GM19328 (cell line): ENCODE results near the gene PCF11.
"Not testable (repeated sequence)": the region's sequence is repeated elsewhere in the genome, so short reads cannot be mapped to it uniquely, and the experiment has no call there.

Experiments
- ATAC-seq: cut with Tn5 transposase; IDR thresholded peaks from one replicate; pipeline ENCODE4 v1.9.1; 2021; ENCODE audit warnings: mild to moderate bottlenecking, moderate library complexity; ENCODE audit not compliant: unreplicated experiment

The PCF11 gene

DNA sequence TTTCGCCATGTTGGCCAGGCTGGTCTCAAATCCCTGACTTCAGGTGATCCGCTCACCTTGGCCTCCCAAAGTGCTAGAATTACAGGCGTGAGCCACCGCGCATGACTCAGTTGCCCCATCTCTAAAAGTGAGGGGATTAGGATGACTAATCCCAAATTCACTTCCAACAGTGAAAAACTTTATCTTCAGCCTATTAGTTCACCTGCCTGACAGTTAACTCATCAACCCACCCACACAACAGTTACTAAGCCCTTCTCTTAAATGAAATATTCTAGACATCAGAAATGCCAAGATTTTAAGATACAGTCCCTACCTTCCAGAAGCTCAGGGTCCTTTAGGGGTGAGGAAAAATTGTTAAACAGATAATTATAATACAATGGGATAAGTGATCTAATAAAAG, 34.6 kb downstream of the PCF11 start:
- ATAC-seq, result no peak

DNA sequence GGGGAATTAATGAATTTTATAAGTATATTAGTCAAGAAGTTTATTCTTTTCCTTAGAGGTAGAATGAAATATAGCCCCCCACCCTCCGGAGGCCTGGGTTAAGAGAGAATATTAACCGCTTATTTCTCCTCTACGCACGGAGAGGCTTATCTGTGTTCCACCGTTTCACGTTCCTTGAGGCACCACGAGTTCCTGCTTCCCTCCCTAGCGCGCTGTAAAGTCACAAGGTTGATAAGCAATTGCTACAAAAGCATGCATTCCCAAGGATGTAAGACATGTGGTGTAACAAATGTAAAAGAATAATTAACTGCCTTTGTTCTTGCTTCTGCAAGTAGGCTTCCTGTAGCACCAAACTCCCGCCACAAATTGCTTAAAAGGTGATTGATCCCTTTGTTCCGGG, 35.1 kb downstream of the PCF11 start:
- no peak for ATAC-seq

DNA sequence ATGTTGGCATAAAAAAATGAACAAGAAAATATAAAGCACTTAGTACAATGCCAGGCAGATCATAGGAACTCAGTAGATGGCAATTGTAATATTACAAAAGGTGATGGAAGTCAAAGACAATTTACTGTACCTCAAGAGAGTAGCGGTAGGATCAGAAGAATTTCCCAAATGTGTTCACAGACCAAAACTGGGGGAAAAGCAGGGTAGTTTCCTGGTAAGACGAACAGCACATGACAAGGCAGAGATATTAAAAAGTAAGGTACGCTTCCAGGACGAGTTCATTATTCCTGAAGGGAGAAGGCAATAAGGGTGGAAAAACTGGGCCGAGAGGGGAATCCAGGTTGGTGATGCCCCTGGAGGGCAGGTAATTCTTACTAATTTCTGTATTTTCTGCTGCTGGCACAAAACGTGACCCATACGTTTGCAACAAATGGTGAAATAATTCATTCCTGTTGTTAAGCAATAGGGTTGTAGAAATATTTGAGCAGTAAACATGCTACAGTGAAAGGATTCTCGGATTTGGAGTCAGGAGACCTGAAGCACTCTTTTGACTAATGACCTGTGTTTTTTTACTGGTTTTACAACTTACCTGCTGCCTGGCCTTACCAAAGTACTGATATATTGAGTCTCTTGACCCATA, 35.8 kb downstream of the PCF11 start:
- ATAC-seq, result no peak

DNA sequence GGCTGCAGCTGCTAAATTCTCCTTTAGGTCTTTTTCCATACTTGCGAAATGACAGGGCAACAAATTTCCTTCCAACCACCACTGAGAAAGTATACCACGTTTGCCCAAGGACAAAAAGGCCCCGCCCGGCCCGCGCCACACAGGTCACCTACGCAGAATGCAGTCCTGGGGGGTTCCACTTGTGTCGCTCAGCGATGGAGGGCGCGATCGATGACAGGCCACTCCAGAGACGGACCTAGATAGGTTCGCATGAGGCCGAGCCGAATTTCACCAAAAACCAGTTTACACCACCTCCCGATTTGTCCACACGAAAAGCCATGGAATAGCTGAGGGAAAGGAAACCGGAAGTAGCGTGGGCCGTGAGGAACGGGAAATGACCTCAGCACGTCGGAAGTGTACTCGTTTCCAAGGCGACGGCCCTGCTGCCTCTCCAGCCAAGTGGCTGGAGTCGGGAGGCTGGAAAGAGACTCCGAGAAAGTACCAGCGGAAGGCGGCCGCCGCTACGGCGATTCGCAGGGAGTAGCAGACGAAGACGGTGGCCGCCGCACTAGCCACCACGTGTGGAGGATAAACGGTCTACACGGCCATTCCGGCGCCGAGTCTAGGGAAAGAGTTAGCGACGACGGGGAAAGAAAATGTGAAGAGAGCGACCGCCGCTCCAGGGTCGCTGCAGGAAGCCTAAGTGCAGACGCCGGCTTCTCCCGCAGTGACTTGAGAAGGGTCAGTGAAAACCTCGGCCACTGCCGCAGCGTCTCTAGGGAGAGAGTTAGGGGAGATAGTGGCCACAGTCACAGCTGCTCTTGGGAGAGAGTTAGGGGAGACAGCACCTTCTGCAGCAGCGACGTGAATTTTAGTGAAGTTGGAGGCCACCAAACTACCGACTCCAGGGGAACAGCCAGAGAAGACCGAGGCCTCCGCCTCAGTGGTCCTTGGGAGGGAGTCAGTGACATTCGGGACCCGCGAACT, 36.7 kb downstream of the PCF11 start, which contains the start of gene ANKRD42:
Gene ANKRD42 (plus strand): TSS at position 398 of the 966 bp plus-strand sequence. CDS start 959 bp downstream, outside the sequence.
- ATAC-seq, result peak; percentile 87

DNA sequence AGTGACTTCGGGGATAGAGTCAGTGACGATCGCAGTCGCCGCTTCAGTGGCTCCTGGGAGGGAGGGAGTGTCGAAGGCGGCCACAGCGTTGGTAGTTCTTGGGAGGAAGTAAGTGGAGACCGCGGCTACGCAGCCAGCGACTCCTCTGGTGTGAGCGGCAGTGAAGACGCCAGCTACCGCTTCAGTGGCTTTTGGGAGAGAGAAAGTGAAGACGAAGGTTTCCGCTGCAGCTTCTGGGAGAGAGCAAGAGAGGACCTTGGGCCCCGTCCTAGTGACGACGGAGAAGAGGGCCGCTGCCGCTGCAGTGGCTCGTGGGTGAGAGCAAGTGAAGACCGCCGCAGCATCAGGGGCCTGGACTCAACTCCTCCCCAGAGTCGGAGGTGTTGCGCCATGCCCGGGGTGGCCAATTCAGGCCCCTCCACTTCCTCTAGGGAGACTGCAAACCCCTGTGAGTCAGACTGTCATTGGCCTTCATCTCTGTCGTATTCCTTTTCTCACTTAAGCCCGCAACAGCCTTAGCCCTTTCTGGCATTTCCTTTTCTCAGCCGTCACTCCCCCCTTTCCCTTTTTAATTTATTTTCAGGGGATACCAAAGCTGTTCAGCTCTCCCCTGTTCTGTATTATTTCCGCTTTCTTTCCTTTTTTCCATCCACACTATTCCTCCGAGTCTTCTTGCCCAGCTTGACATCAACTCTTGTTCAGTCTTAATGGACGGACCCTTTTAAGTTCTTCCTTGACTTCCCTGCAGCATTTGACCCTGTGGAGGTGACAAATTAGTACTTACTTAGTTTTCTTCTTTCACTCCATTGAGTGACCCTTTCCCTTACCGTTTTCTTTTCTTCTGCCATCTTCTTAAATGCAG, 37.6 kb downstream of the PCF11 start:
- peak; percentile 49 for ATAC-seq

DNA sequence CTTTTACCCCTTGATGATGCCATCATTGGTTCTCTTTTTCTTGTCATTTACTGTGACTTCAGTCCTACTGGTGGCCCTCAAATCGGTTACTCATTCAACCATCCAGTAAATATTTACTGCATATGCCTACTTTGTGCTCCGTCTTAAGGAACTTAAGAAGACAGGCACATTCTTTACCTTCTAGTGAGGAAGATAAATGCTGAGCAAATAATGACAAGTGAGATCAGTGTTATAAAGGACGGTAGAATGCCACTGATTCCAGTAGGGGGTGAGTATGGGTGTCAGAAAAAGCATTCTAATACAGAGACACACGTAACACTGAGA, 38.2 kb downstream of the PCF11 start:
- ATAC-seq, result no peak

DNA sequence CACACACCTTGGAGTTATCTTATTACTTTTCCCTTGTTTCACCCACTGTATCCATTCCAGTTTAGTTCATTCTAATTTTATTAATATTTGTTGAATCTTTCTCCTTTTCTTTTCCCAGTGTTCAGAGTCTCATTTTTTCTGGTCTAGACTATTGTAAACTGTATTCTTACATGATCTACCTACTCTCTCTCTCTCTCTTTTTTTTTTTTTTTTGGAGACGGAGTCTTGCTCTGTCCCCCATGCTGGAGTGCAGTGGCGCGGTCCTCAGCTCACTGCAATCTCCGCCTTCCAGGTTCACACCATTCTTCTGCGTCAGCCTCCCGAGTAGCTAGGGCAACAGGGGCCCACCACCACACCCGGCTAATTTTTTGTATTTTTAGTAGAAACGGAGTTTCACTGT, 38.7 kb downstream of the PCF11 start:
- ATAC-seq, result no peak

DNA sequence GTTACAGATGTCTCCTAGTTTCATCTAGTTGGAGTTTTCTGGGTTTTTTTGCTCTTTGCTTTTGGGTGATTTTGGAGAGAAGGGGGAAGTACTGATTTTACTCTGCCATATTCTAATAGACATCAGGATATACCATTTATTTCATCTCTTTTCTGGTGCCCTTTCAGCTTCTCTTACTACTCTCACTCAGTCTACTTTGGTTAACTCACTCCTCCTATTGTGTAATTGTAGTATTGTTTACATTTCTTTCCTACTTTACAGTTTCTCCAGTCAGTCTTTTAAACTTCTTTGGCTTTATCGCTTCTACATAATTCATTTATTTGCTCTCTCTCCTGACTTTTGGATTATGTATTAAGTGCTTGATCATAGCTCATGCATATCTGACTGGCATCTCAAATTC, 43.1 kb downstream of the PCF11 start:
- ATAC-seq, result no peak

DNA sequence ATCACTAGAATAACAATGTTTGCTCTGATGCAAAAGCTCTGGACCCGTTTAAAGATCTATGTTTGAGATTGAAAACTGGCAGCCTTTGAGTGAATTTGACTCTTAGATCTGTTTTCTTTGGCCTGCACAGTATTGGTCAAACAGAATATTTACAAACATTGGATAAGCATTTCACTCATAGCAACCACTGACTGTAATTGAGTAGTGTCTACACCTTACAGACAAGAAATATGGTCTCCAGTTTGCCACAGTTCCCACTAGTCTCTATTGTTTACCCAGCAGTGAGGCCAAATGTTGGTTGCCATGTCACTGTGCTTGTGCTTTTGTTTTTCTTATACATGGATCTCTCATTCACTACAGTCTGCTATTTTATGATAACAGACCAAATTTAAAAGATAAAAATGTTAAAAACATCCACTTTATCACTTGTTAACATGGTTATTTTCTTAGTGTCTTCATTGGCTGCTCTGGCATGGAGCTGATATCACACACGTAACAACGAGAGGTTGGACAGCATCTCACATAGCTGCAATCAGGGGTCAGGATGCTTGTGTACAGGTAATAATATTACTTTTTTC, 48.8 kb downstream of the PCF11 start:
- no peak for ATAC-seq

DNA sequence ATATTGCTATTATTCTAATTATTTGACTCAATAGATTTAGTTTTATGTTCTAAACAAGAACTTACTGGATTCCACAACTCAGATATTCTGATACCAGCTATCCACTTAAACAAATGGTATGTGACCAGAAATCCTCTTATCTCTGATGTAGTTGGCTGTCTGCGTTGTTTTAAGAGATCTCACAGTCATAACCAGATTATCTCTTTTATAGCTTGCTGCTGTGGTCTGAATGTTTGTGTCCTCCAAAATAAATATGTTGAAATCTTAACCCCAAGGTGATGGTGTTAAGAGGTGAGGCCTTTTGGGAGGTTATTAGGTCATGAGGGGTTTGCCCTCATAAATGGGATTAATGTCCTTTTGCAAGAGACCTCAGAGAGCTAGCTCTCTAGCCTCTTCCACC, 49.3 kb downstream of the PCF11 start:
- ATAC-seq, result no peak

DNA sequence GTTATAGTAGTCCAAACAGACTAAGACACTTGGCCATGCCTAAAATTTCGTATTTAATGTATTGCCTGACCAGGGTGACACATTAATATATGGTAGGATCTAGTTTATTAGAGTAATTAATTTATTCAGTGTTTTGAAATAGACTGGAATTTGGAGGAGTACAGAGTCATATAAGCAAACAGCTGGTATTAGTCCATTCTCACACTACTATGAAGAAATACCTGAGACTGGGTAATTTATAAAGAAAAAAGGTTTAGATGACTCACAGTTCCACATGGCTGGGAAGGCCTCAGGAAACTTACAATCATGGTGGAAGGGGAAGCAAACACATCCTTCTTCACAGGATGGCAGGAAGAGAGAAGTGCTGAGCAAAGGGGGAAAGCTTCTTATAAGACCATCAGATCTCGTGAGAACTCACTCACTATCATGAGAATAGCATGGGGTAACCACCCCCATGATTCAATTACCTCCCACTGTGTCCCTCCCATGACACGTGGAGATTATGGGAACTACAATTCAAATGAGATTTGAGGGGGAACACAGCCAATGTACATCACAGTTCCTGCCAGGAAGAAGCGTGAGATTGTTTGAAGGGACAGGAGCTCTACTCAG, 49.9 kb downstream of the PCF11 start:
- not testable (repeated sequence) for ATAC-seq

DNA sequence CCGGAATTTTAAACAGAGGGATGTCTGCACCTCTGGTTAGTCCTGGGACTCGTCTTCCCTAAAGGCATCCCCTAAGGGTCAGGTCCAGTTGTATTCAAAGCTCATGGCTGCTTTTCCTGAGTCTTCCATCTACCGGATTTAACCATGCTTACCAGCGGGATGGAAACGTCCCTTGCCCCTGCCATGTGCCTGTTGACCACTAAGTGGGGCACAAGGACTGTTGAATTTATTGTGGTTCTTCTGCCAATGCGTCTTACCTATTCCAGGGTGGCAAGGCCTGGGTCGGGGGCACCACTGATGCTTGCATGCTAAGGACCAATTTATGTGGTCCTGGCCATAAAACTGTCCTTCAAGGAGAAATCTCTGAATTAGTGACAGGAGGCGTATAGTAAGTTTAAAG, 62.2 kb downstream of the PCF11 start:
- no peak for ATAC-seq

DNA sequence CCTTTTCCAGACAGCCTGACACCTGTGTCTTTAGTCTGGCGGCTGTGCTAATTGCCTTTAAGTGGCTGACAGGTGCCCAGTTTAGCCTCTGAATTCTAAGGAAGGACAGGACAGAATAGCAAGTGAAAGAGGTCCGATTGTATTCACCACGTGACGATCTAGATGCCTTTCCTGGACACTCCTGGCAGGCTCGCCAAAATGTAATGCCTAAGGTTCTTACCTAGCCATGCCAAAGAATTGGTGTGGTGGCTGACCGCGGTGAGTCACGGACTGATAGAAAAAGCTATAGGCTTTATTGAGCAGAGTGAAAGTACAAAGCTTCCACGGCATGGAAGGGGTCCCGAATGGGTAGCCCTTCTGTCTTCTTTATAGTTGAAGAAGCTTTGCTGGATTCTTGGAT, 63.3 kb downstream of the PCF11 start:
- no peak for ATAC-seq

DNA sequence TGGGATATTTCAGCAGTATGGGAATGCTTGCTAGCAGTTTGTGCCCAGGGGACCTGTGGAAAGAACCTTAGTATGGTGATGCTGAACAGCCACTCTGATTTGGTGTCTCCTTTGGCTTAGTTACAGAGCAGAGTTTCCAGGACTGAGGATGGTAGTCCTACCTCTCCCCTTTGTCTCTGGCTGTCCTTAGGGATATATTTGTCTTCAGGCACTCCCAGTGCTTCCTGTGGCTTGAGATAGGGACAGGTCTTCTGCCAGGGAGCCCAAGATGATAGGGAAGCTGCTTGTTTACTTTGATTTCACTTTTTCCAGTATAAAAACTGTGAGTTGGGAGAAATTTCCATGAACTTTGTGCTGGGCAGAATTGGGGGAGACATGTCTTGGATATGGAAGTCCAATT, 64.8 kb downstream of the PCF11 start:
- no peak for ATAC-seq

DNA sequence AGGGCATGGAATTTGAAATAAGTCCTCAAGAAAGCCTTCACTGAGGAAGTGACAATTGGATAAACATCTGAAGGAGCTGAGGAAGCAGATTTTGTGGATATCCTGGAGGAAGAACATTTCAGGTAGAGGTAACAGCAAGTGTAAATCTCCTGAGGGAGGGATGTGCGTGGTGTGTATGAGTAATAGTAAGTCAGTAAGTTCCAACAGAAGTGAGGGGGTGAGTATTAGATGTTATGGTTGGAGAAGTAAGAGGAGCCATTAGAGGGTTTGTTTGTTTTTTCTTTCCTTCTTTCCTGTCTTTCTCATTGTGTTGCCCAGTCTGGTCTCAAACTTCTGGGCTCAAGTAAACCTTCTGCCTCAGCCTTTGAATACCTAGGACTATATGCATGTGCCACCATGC, 65.6 kb downstream of the PCF11 start:
- ATAC-seq, result no peak

DNA sequence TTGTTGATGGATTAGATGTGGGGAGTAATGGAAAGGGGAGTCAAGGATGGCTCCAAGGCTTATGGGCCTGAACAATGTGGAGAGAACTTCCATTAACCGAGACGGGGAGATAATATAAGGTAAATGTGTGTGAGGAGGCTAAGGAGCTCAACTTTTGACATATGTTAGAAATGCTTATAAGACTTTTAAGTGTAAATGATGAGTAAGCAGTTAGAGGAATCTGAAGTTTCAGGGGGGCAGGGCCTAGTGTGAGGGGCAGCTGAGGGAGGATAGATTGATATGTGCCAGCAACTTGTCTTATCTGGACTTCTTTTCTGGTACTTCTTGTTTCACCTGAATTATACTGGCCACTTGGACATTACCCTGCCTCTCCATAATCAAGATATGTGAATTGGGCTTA, 66.5 kb downstream of the PCF11 start:
- ATAC-seq, result no peak

DNA sequence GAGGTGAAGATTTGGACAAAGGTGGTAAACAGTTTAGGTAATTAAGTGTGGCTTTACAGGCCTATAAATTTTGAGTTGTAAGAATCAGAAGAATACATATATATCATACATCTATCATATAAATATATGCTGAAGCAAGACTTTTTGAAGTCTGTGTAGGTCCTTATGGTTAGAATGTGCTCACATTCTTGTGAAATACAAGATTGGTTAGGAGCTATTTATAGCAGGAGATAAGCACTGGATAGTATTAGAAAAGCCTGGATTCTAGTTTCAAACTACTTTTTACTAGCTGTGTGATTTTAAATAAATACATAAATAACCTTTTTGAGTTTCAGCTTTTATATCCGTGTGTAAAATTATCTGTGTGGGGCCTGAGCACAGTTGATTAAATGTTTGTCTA, 78.9 kb downstream of the PCF11 start:
- no peak for ATAC-seq
